GM21825 (cell line): ENCODE measurements around the gene BHMT.
"Not testable (repeated sequence)": the region's sequence is repeated elsewhere in the genome, so short reads cannot be mapped to it uniquely, and the experiment has no call there.

ENCODE experiments used
- ATAC-seq: cut with Tn5 transposase; IDR thresholded peaks from one replicate; pipeline ENCODE4 v1.9.1; 2021; ENCODE audit warnings: mild to moderate bottlenecking, moderate library complexity; ENCODE audit not compliant: unreplicated experiment

Gene BHMT

GRCh38 chr5:79168031-79168430, 56.4 kb downstream of the BHMT start:
- no peak for ATAC-seq

DNA sequence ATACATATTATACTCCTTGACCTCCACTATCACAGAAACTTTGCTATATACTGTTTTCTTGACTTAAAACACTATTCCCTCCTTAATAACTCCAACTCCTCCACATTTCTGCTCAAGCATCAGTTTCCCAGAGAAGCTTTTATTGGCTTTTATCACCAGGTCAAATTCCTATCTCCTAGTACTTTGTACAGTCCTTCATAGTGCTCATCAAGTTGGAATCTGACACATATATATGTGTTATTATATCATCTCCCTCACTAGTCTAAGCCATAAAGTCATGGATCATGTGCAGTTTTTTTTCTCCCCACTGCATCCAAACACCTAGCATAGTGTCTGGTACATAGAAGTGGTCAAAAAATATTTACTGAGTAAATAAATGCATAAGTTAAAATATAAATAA, 59.1 kb downstream of the BHMT start:
- ATAC-seq, result no peak

DNA sequence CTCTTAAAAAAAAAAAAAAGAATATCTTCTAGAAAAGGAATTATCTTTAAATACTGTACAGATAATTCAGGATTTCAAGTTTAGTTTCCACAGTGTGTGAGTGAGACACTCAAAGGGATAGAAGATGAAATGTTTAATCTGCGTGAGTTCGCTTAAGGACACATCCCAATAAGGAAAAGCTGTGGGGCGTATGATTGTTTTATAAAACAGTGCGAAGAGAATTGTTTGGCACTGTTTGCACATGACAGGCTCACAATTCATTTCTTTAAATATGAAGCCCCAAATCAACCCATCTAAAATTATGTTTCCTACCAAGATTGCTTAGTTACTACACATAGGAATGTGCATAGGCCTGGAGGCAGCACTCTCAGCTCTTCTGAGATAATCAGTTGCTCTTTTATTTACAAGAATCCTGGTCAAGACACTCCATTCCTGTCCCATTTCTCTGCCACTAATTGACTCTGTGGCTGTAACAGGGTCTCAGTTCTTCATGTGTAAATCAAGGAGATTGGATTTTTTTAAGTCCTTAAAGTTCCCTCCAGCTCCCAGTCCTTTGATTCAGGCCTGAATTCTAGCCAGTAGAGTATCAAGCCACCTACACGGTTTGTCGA, 60.1 kb downstream of the BHMT start:
- no peak for ATAC-seq

DNA sequence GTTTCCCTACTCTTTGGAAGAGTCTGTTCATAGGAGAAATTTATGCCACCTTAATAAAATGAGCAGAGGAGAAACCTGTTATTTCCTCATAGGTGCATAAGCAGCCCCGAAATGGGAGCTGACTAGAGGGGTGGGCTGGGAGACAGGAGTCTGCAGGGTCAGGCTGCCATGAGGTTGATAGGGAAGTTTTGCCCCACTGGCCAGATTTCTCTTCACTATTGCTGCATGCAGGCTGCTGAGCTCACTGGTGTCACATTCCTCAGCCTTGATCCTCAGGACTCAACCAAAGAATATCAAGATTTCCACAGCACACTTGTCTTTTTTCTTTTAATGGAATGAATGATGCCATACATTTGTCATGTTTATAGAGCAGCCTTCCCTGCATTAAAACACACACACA, 60.7 kb downstream of the BHMT start:
- no peak for ATAC-seq

GRCh38 chr5:79173626-79174025, 62.0 kb downstream of the BHMT start:
- no peak for ATAC-seq

GRCh38 chr5:79180449-79180848, 68.8 kb downstream of the BHMT start:
- not testable (repeated sequence) for ATAC-seq

- ATAC-seq, result no peak
These were observed 69.9 kb downstream of the BHMT start for GRCh38 chr5:79181419-79182022.
